Calu3 (cell line): ENCODE measurements around the gene CPNE5. TPM values are rescaled to one million over a fixed set of nuclear protein-coding genes. Genes with fewer than 3 reads are reported as not detected.

ENCODE experiments used
- BruUV-seq: library from RNA; stranded (reverse); fragments of 400-500 nt; replicated peaks from 2 replicates; lab custom pipeline; 2021; lab: Mats Ljungman, UMichigan
- CTCF ChIA-PET: fragments of 300-600 bp; sonication (Branson Sonifier 250); formaldehyde crosslinking; loops from one replicate; lab custom pipeline; 2022; ENCODE audit warnings: antibody characterized with exemption; lab: Charles Lee
- DNase-seq: peaks from one replicate; pipeline ENCODE4 v3.0.0; 2022
- H3K27ac Mint-ChIP-seq: one replicate; pipeline ENCODE4 v1.8.0; 2022; ENCODE audit warnings: mixed read lengths; ENCODE audit not compliant: unreplicated experiment
- H3K27me3 Mint-ChIP-seq: one replicate; pipeline ENCODE4 v1.8.0; 2022; ENCODE audit warnings: mixed read lengths; ENCODE audit not compliant: unreplicated experiment
- H3K36me3 Mint-ChIP-seq: one replicate; pipeline ENCODE4 v1.8.0; 2022; ENCODE audit warnings: mild to moderate bottlenecking, moderate library complexity, mixed read lengths; ENCODE audit not compliant: insufficient read depth, unreplicated experiment
- H3K4me1 Mint-ChIP-seq: one replicate; pipeline ENCODE4 v1.8.0; 2022; ENCODE audit warnings: mild to moderate bottlenecking, low read depth, mixed read lengths; ENCODE audit not compliant: unreplicated experiment
- H3K4me3 Mint-ChIP-seq: one replicate; pipeline ENCODE4 v1.8.0; 2022; ENCODE audit warnings: mild to moderate bottlenecking, low read depth, moderate library complexity, mixed read lengths; ENCODE audit not compliant: unreplicated experiment
- H3K9me3 Mint-ChIP-seq: one replicate; pipeline ENCODE4 v1.8.0; 2022; ENCODE audit warnings: low read depth, mixed read lengths; ENCODE audit not compliant: unreplicated experiment
- intact Hi-C: fragments of 100-400 bp; cut with micrococcal nuclease; formaldehyde crosslinking; loops from one replicate; pipeline ENCODE4 v1.10.0; 2022; ENCODE audit not compliant: unreplicated experiment
- total RNA-seq: library from RNA; stranded (reverse); gene quantifications from 2 replicates; pipeline ENCODE4 v1.2.3, GENCODE V29; 2022
- TF ChIP-seq, protein P1 (sequence below): fragments of 200-600 bp; IDR thresholded peaks from one replicate; pipeline ENCODE4 v1.8.0; 2022; ENCODE audit warnings: antibody characterized with exemption; ENCODE audit not compliant: unreplicated experiment

CPNE5 gene
- total RNA-seq, 1 experiment from 2014 or later, result not detected

- CTCF ChIA-PET, result no interaction called here
- Mint-ChIP-seq H3K4me3 (no peak overlapping the region), H3K4me1 (peaks cover 8% of the 10 kb centered on the region), H3K27ac (no peak overlapping the region), H3K27me3 (peaks cover 19% of the 10 kb centered on the region), H3K9me3 (no peaks in the 10 kb centered on the region), H3K36me3 (no peaks in the 10 kb centered on the region)
- intact Hi-C loops, result no loop called here
- no peak for DNase-seq
- TF ChIP-seq, protein P1, sequence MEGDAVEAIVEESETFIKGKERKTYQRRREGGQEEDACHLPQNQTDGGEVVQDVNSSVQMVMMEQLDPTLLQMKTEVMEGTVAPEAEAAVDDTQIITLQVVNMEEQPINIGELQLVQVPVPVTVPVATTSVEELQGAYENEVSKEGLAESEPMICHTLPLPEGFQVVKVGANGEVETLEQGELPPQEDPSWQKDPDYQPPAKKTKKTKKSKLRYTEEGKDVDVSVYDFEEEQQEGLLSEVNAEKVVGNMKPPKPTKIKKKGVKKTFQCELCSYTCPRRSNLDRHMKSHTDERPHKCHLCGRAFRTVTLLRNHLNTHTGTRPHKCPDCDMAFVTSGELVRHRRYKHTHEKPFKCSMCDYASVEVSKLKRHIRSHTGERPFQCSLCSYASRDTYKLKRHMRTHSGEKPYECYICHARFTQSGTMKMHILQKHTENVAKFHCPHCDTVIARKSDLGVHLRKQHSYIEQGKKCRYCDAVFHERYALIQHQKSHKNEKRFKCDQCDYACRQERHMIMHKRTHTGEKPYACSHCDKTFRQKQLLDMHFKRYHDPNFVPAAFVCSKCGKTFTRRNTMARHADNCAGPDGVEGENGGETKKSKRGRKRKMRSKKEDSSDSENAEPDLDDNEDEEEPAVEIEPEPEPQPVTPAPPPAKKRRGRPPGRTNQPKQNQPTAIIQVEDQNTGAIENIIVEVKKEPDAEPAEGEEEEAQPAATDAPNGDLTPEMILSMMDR, result no peak
- no TSS peak for BruUV-seq
Measured at GRCh38 chr6:36733300-36733699, 105.9 kb downstream of the CPNE5 start.

GRCh38 chr6:36731622-36732310, 107.5 kb downstream of the CPNE5 start:
- H3K27ac Mint-ChIP-seq, result no peak overlapping the region
- peaks cover 19% of the 10 kb centered on the region for H3K27me3 Mint-ChIP-seq
- intact Hi-C loops, result no loop called here
- no TSS peak for BruUV-seq
- TF ChIP-seq, protein P1, result no peak
- no peaks in the 10 kb centered on the region for H3K9me3 Mint-ChIP-seq
- CTCF ChIA-PET, result interaction anchor here (0.6 kb wide), 3 partner anchors 42 to 362 kb away, joined by 4 to 8 read pairs (median 6); no protein-coding TSS in a partner anchor
- no peaks in the 10 kb centered on the region for H3K36me3 Mint-ChIP-seq
- H3K4me1 Mint-ChIP-seq, result peaks cover 8% of the 10 kb centered on the region
- no peak for DNase-seq
- no peak overlapping the region for H3K4me3 Mint-ChIP-seq

- BruUV-seq, result no TSS peak
- intact Hi-C loops, result no loop called here
- no peak for DNase-seq
- Mint-ChIP-seq H3K27ac (no peak overlapping the region), H3K27me3 (peaks cover 19% of the 10 kb centered on the region), H3K4me1 (peaks cover 8% of the 10 kb centered on the region), H3K4me3 (no peak overlapping the region), H3K9me3 (no peaks in the 10 kb centered on the region), H3K36me3 (no peaks in the 10 kb centered on the region)
- CTCF ChIA-PET, result interaction anchor here (0.5 to 0.8 kb wide), 2 partner anchors 115 to 823 kb away, joined by 4 read pairs; no protein-coding TSS in a partner anchor
- TF ChIP-seq, protein P1, result no peak
Measured at GRCh38 chr6:36730424-36731380, 108.5 kb downstream of the CPNE5 start.

DNA sequence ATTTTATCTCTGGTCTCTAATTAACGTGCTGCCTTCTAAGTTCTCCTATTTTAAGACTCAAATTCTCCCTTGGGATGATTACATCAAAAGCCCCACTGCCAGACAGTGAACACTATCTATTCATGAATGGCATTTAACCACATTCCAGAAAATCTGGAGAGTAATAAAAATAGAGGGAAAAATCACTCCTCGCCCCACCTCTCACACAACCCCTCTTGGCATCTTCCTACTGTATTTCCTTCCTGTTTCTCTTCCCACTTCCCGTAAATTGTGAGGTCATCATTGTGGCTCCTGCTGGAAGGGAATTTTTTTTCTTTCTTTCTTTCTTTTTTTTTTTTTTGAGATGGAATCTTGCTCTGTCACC, 110.1 kb downstream of the CPNE5 start:
- no peak for DNase-seq
- Mint-ChIP-seq H3K27me3 (peaks cover 8% of the 10 kb centered on the region), H3K27ac (no peak overlapping the region), H3K36me3 (no peaks in the 10 kb centered on the region), H3K4me3 (no peak overlapping the region), H3K4me1 (peaks cover 11% of the 10 kb centered on the region), H3K9me3 (no peaks in the 10 kb centered on the region)
- BruUV-seq, result no TSS peak
- CTCF ChIA-PET, result no interaction called here
- intact Hi-C loops, result no loop called here
- TF ChIP-seq, protein P1, result no peak
